Activated CD4-positive, alpha-beta memory T cell treated with anti-CD3 and anti-CD28 coated beads for 36 hours (primary cell): ENCODE measurements around the gene APBA2. TPM values are rescaled to one million over a fixed set of nuclear protein-coding genes. Genes with fewer than 3 reads are reported as not detected.

Source experiments
- CTCF ChIA-PET: fragments of 350-600 bp; sonication (Branson Sonifier 250); formaldehyde crosslinking; loops from one replicate; lab custom pipeline; 2021; ENCODE audit warnings: antibody characterized with exemption, inconsistent platforms; lab: Charles Lee
- POLR2A ChIA-PET: fragments of 350-600 bp; sonication (Branson Sonifier 250); formaldehyde crosslinking; loops from one replicate; lab custom pipeline; 2021; ENCODE audit warnings: antibody characterized with exemption; lab: Charles Lee
- DNase-seq: peaks from one replicate; pipeline ENCODE4 v3.0.0-alpha.2; 2020
- H3K27ac Mint-ChIP-seq: one replicate; pipeline ENCODE4 v1.8.0; 2021; ENCODE audit warnings: mixed read lengths
- H3K27me3 Mint-ChIP-seq: one replicate; pipeline ENCODE4 v1.8.0; 2021; ENCODE audit warnings: mixed read lengths
- H3K36me3 Mint-ChIP-seq: one replicate; pipeline ENCODE4 v1.8.0; 2021; ENCODE audit warnings: mixed read lengths
- H3K4me1 Mint-ChIP-seq: one replicate; pipeline ENCODE4 v1.8.0; 2021; ENCODE audit warnings: low read depth, mixed read lengths
- H3K4me3 Mint-ChIP-seq: one replicate; pipeline ENCODE4 v1.8.0; 2021; ENCODE audit warnings: mild to moderate bottlenecking, mixed read lengths
- H3K9me3 Mint-ChIP-seq: one replicate; pipeline ENCODE4 v1.8.0; 2021; ENCODE audit warnings: mixed read lengths
- intact Hi-C: fragments of 100-400 bp; cut with micrococcal nuclease; formaldehyde crosslinking; loops from one replicate; pipeline ENCODE4 v1.15.1; 2023
- total RNA-seq, 2 experiments: library from RNA; stranded (reverse); gene quantifications; one replicate each; pipeline ENCODE4 v1.2.3, GENCODE V29; 2021

APBA2 gene
- total RNA-seq, 2 experiments from 2014 or later = 6.4 to 8.9 TPM

DNA sequence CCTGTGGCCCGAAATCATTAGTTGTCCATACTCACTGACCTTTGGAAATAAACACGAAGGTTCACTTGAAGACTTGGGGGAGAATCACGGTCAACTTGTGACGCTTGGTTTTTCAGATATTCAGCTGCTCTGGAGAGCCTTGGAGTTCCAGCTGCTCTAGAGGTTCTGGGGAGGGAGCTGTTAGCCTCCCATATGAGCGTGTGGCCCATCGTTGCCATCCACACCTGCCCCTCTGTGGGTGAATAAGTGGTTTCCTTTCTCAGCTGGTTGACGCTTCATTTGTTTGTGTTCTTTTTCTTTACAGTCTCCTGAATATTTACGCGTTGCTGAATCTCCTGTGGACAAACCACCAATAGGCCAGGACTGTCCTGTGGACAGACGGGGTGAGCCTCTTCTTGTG, 35.6 kb downstream of the APBA2 start:
- Mint-ChIP-seq H3K27me3 (no peaks in the 10 kb centered on the region), H3K4me3 (no peak overlapping the region), H3K4me1 (peaks cover 43% of the 10 kb centered on the region), H3K9me3 (no peaks in the 10 kb centered on the region), H3K36me3 (peaks cover 2% of the 10 kb centered on the region), H3K27ac (no peak overlapping the region)
- intact Hi-C loops = loop anchor here (5.0 kb wide), 1 partner anchor 41 kb away; no protein-coding TSS in a partner anchor
- no peak for DNase-seq
- CTCF ChIA-PET = interaction anchor here (0.9 to 1.9 kb wide), 3 partner anchors 9 to 169 kb away, joined by 3 to 4 read pairs (median 3); no protein-coding TSS in a partner anchor
- POLR2A ChIA-PET = no interaction called here

DNA sequence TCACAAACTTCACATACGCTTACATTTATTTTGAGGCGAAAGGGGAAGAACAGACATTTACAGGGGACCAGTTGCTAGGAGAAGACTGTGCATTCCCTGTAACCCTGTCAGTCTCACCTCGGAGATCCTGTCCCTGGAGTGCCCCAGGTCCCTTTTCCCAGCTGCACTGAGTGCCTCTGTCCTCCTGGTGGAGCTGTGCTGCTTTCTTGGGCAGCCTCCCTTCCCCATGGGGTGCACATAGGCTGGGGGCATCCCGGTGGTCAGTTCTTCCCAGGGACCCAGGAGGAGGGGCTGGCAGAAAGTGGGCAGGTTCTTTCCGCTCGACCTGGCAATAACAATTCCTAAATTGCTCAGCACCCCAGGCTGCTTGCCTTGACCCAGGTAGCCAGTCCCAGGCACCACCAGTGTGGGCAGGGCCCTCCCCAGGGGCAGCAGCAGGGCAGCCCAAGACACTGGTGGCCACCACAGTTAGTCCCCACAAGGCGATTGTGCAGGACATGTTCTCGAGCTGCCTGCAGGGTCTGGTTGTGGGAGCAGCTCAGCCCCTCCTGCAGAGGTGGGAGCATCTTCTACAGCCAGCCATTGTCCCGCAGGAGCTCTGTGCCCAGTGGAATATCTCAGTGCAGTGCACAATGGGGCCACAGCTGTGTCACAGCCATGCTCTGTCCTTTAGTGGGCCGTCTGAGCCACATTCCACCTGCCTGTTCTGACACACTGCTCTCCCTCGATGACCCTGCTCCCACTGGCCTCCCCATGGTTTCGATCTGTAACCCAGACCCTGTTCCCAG, 36.3 kb downstream of the APBA2 start:
- Mint-ChIP-seq H3K27ac (no peak overlapping the region), H3K9me3 (no peaks in the 10 kb centered on the region), H3K27me3 (no peaks in the 10 kb centered on the region), H3K36me3 (peaks cover 2% of the 10 kb centered on the region), H3K4me1 (peaks cover 43% of the 10 kb centered on the region), H3K4me3 (no peak overlapping the region)
- DNase-seq = no peak
- POLR2A ChIA-PET = no interaction called here
- CTCF ChIA-PET = interaction anchor here (0.9 to 1.9 kb wide), 3 partner anchors 10 to 168 kb away, joined by 3 to 4 read pairs (median 3); no protein-coding TSS in a partner anchor
- intact Hi-C loops = loop anchor here (5.0 kb wide), 1 partner anchor 40 kb away; no protein-coding TSS in a partner anchor

- no peaks in the 10 kb centered on the region for H3K27me3 Mint-ChIP-seq
- H3K27ac Mint-ChIP-seq = no peak overlapping the region
- DNase-seq = no peak
- intact Hi-C loops = loop anchor here (5.0 kb wide), 1 partner anchor 40 kb away; no protein-coding TSS in a partner anchor
- H3K9me3 Mint-ChIP-seq = no peaks in the 10 kb centered on the region
- peaks cover 2% of the 10 kb centered on the region for H3K36me3 Mint-ChIP-seq
- POLR2A ChIA-PET = no interaction called here
- peaks cover 43% of the 10 kb centered on the region for H3K4me1 Mint-ChIP-seq
- CTCF ChIA-PET = no interaction called here
- no peak overlapping the region for H3K4me3 Mint-ChIP-seq
Observed at GRCh38 chr15:28922707-28923012, 36.9 kb downstream of the APBA2 start.

- no peak overlapping the region for H3K4me3 Mint-ChIP-seq
- H3K27ac Mint-ChIP-seq = no peak overlapping the region
- no peaks in the 10 kb centered on the region for H3K9me3 Mint-ChIP-seq
- H3K36me3 Mint-ChIP-seq = peaks cover 2% of the 10 kb centered on the region
- DNase-seq = peak; percentile 25
- H3K4me1 Mint-ChIP-seq = peaks cover 43% of the 10 kb centered on the region
- POLR2A ChIA-PET = no interaction called here
- intact Hi-C loops = loop anchor here (5.0 kb wide), 1 partner anchor 38 kb away; no protein-coding TSS in a partner anchor
- CTCF ChIA-PET = no interaction called here
- no peaks in the 10 kb centered on the region for H3K27me3 Mint-ChIP-seq
Observed at GRCh38 chr15:28923726-28924280, 38.0 kb downstream of the APBA2 start.

DNA sequence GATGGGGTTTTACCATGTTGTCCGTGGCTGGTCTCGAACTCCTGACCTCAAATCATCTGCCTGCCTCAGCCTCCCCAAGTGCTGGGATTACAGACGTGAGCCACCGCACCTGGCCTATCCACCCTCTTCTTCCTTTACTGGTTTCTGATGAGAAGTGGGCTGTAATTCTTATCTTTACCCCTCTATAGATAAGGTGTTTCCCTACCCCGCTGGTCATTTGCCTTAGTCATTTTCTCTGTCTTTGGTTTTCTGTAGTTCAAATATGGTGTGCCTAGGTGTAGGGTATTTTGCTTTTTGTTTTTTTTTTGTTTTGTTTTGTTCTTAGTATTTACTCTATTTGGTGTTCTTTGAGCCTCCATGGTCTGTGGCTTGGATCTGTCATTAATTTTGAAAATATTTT, 41.3 kb downstream of the APBA2 start:
- Mint-ChIP-seq H3K4me1 (peaks cover 18% of the 10 kb centered on the region), H3K36me3 (peaks cover 2% of the 10 kb centered on the region), H3K27me3 (no peaks in the 10 kb centered on the region), H3K9me3 (no peaks in the 10 kb centered on the region), H3K27ac (no peak overlapping the region), H3K4me3 (no peak overlapping the region)
- intact Hi-C loops = no loop called here
- POLR2A ChIA-PET = no interaction called here
- CTCF ChIA-PET = no interaction called here
- no peak for DNase-seq

DNA sequence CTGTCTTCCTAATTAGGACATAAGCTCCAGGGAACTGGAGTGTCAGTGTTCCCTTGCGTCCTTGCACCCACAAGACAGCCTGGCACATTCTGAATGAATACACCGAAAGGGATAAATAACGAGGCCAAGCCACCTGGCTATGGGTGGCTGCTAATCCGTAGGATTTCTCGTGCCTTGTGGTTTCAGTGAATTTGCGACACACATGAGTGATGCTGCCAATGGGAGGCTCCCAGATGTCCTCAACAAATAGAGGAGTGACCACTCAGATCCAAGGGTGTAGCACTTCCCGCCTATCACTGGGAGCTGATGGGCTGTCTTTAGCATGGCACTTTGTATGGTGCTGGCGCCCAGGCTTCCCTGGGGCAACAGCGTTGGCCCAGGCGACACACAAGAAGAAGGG, 43.4 kb downstream of the APBA2 start:
- Mint-ChIP-seq H3K36me3 (no peaks in the 10 kb centered on the region), H3K9me3 (no peaks in the 10 kb centered on the region), H3K27ac (no peak overlapping the region), H3K4me1 (peaks cover 16% of the 10 kb centered on the region), H3K27me3 (no peaks in the 10 kb centered on the region), H3K4me3 (no peak overlapping the region)
- POLR2A ChIA-PET = no interaction called here
- intact Hi-C loops = no loop called here
- no peak for DNase-seq
- CTCF ChIA-PET = no interaction called here

DNA sequence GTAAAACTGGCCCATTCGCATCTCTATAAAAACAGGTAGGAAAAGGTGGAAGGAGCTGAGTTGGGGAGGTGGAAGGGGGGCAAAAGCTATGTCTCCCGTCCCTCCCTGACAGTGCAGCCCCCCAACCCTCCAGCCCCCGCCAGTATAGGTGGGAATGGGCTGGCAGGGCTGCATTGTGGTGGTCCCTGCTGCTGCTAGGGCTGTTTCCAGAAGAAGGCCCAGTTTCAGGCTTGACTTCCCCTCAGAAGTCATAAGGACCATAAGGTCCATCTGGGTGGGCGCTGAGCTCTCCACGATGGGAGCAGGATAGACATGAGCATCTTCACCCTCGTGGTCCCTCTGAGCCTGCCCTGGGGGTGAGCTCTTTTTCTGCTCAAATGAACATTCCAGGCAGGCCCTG, 44.2 kb downstream of the APBA2 start:
- intact Hi-C loops = no loop called here
- no peak overlapping the region for H3K4me3 Mint-ChIP-seq
- POLR2A ChIA-PET = no interaction called here
- H3K27ac Mint-ChIP-seq = no peak overlapping the region
- no peaks in the 10 kb centered on the region for H3K27me3 Mint-ChIP-seq
- H3K4me1 Mint-ChIP-seq = peaks cover 10% of the 10 kb centered on the region
- CTCF ChIA-PET = interaction anchor here (0.9 to 1.2 kb wide), 2 partner anchors 44 to 45 kb away, joined by 3 to 4 read pairs; no protein-coding TSS in a partner anchor
- no peak for DNase-seq
- no peaks in the 10 kb centered on the region for H3K36me3 Mint-ChIP-seq
- no peaks in the 10 kb centered on the region for H3K9me3 Mint-ChIP-seq

DNA sequence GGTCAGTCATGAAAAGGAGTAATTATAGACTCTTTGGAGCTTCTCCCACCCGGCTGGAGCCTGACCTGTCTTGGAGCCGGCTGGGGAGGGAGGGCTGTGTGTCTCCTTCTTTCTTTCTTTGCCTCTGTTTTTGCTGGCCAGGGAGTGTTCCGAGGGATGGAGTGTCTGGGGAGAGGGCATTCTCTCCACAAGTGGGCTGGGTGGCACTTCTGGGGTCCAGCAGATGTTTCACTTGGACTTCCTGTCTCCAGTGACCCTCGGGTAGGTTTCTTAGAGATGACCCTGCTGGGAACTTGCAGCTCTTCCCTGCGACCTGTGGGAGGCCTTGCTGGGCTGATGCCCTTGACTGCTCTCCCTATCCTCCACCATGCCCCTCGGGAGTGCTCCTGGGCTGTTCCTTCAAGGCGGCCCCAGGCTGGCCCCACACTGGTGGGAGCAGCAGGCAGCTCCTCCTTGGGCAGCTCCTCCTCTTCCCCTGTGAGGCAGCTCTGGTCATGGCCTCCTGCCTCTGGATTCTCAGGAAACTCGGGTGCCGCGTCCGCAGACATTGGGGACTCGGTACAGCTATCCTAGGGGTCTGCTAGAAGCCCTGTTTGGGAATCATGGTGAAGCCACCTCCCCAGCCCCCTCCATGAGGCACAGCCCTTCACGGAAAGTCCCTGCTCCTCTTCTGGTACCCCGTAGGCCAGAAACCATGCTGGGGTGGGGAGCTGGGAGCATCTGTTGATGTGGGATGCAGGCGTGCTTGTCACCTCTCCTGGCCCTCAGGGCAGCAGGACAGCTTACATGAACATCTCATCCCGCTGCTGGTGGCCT, 44.9 kb downstream of the APBA2 start:
- no peak for DNase-seq
- intact Hi-C loops = no loop called here
- ChIA-PET POLR2A (no interaction called here), CTCF (interaction anchor here (0.9 to 1.2 kb wide), 2 partner anchors 43 to 45 kb away, joined by 3 to 4 read pairs; no protein-coding TSS in a partner anchor)
- no peak overlapping the region for H3K27ac Mint-ChIP-seq
- no peaks in the 10 kb centered on the region for H3K27me3 Mint-ChIP-seq
- H3K4me1 Mint-ChIP-seq = peaks cover 15% of the 10 kb centered on the region
- H3K36me3 Mint-ChIP-seq = no peaks in the 10 kb centered on the region
- no peak overlapping the region for H3K4me3 Mint-ChIP-seq
- no peaks in the 10 kb centered on the region for H3K9me3 Mint-ChIP-seq

GRCh38 chr15:28931828-28932227, 46.1 kb downstream of the APBA2 start:
- intact Hi-C loops = no loop called here
- Mint-ChIP-seq H3K4me1 (peaks cover 27% of the 10 kb centered on the region), H3K27ac (no peak overlapping the region), H3K9me3 (no peaks in the 10 kb centered on the region), H3K36me3 (no peaks in the 10 kb centered on the region), H3K27me3 (no peaks in the 10 kb centered on the region), H3K4me3 (no peak overlapping the region)
- no peak for DNase-seq
- POLR2A ChIA-PET = no interaction called here
- CTCF ChIA-PET = no interaction called here

GRCh38 chr15:28932361-28932760, 46.6 kb downstream of the APBA2 start:
- no peaks in the 10 kb centered on the region for H3K27me3 Mint-ChIP-seq
- ChIA-PET CTCF (no interaction called here), POLR2A (no interaction called here)
- intact Hi-C loops = no loop called here
- DNase-seq = no peak
- no peak overlapping the region for H3K4me3 Mint-ChIP-seq
- peaks cover 32% of the 10 kb centered on the region for H3K4me1 Mint-ChIP-seq
- no peaks in the 10 kb centered on the region for H3K36me3 Mint-ChIP-seq
- no peaks in the 10 kb centered on the region for H3K9me3 Mint-ChIP-seq
- H3K27ac Mint-ChIP-seq = no peak overlapping the region

DNA sequence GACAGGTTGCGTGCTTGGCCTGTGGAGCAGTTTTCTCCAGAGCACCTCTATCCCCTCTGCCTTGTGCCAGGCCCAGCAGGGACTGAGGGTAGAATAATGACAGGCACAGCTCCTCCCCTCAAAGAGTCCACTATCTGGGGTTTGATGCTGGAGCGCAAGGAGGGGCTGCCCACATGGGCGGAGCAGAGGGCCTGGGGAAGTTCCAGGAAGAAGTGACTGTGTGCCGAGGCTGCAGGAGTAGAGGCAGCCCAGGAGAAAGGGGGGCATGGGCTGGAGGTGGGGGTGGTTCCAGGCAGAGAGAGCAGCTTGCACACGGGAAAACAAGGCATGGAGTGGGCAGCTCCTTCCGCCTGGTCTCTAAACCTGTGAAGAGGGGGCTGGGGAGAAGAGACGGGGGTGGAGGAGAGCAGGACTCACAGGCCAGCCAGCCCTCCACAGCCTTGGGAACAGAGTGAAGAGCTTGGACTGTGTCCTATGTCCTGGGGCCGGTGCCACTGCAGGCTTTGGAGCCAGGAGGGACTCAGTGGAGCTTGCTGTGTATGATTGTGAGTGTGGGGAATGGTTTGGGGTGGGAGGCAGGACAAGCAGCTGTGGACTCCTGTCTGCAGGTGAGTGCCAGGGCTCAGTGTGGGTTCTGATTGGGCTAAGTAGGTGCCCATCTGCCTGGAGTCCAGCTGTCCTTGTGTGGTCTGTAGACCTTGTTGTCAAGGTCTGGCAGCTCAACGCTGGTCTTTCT, 48.1 kb downstream of the APBA2 start:
- Mint-ChIP-seq H3K9me3 (no peaks in the 10 kb centered on the region), H3K4me3 (no peak overlapping the region), H3K27me3 (no peaks in the 10 kb centered on the region), H3K27ac (no peak overlapping the region), H3K36me3 (no peaks in the 10 kb centered on the region), H3K4me1 (peaks cover 39% of the 10 kb centered on the region)
- intact Hi-C loops = no loop called here
- DNase-seq = no peak
- ChIA-PET POLR2A (no interaction called here), CTCF (no interaction called here)
